ENCODE results near the gene BRF1. TPM values are rescaled to one million over a fixed set of nuclear protein-coding genes. Genes with fewer than 3 reads are reported as not detected.

BRF1 gene
- polyA plus RNA-seq, 1 of the 3 experiments (the other 2 are of a cell fraction) = 15.7 TPM

DNA sequence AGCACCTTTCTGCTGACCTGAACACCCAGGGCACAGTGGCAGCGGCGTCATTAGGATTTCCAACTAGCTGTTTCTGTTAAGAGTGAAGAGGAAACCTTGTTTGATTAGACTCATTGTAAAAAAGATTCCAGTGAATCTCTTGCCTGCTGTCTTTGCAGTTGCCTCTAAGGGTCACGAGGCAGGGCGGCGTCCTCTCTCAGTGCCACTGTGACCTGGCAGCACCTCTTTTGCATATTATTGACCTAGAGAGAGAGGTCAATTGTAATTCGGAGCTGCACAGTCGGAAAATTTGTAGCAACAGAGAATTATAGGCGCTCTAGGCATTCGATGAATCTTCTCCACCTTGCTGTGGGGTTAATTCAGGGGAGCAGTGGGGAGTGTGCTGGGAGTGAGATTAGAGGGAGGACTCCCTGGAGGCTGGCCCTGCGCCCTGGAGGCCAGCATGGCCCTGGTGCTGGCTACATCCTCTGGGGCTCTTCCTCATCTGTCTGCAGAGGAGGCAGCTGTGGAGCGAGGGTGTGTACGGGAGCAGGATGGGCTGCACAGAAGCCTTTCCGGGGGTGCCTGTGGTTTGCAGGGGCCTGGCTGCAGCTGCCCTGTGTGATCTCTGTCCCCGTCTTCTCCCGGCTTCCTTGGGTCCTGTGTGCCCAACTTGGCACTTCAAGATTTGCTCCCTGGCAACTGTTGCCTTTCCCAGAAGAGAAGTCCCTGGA is 28.0 kb upstream of the BRF1 start:
- Histone ChIP-seq H3K4me1 (ENCODE audit: control insufficient read depth in 1 of 2, insufficient read depth in 2 of 2, low read depth in 1 of 2, low read length in 1 of 2) (peaks cover 0 to 57% of the 10 kb centered on the region in 2 experiments; a peak in 2 of 4 replicates), H4K20me1 (ENCODE audit: insufficient read depth) (peaks cover 46% of the 10 kb centered on the region), H3K4me2 (no peak overlapping the region), H3K4me3 (ENCODE audit: low read depth in 2 of 2, low read length in 1 of 2) (no peak overlapping the region), H3K9ac (no peak overlapping the region), H3K27me3 (ENCODE audit: insufficient read depth) (no peaks in the 10 kb centered on the region), H2AFZ (ENCODE audit: low read depth) (no peak overlapping the region), H3K9me3 (no peaks in the 10 kb centered on the region), H3F3A (replicated peaks; ENCODE audit: insufficient read depth) (no peaks in the 10 kb centered on the region), H3K9me2 (no peaks in the 10 kb centered on the region), H3K27ac (ENCODE audit: low read depth in 2 of 2, low read length in 1 of 2) (no peak overlapping the region; a peak in 1 of 4 replicates), H3K79me2 (ENCODE audit: insufficient read depth) (peaks cover 42% of the 10 kb centered on the region; the same call in 1 of the 2 replicates), H3K36me3 (replicated peaks in 1 of 2; ENCODE audit: control insufficient read depth in 1 of 2, insufficient read depth in 2 of 2, low read length in 1 of 2) (no peaks in the 10 kb centered on the region)
- peak; percentile 35 for DNase-seq
- WGBS (ENCODE audit: low lambda C conversion rate) = 93% methylated on average over 15 of the region's 15 CpGs
- TF ChIP-seq, protein P1, sequence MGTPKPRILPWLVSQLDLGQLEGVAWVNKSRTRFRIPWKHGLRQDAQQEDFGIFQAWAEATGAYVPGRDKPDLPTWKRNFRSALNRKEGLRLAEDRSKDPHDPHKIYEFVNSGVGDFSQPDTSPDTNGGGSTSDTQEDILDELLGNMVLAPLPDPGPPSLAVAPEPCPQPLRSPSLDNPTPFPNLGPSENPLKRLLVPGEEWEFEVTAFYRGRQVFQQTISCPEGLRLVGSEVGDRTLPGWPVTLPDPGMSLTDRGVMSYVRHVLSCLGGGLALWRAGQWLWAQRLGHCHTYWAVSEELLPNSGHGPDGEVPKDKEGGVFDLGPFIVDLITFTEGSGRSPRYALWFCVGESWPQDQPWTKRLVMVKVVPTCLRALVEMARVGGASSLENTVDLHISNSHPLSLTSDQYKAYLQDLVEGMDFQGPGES (IDR thresholded peaks at IDR 0.05; ENCODE audit: low read depth, low read length) = no peak
- TF ChIP-seq RXRA (IDR thresholded peaks at IDR 0.05; ENCODE audit: borderline replicate concordance, low read depth) = no peak
- no peak for TF ChIP-seq SIN3A (IDR thresholded peaks at IDR 0.05; ENCODE audit: borderline replicate concordance, low read depth, low read length)
- TF ChIP-seq RFX5 (IDR thresholded peaks at IDR 0.05; ENCODE audit: low read length) = no peak
- TF ChIP-seq NFIC (IDR thresholded peaks at IDR 0.05; ENCODE audit: borderline replicate concordance) = no peak
- no peak for TF ChIP-seq FOXM1 (IDR thresholded peaks at IDR 0.05; ENCODE audit: low read depth)
- no peak for TF ChIP-seq GATA2 (CRISPR knock-in tag; IDR thresholded peaks at IDR 0.05)
- TF ChIP-seq, protein P2, sequence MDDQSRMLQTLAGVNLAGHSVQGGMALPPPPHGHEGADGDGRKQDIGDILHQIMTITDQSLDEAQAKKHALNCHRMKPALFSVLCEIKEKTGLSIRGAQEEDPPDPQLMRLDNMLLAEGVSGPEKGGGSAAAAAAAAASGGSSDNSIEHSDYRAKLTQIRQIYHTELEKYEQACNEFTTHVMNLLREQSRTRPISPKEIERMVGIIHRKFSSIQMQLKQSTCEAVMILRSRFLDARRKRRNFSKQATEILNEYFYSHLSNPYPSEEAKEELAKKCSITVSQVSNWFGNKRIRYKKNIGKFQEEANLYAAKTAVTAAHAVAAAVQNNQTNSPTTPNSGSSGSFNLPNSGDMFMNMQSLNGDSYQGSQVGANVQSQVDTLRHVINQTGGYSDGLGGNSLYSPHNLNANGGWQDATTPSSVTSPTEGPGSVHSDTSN (IDR thresholded peaks at IDR 0.05) = no peak
- TF ChIP-seq, protein P3, sequence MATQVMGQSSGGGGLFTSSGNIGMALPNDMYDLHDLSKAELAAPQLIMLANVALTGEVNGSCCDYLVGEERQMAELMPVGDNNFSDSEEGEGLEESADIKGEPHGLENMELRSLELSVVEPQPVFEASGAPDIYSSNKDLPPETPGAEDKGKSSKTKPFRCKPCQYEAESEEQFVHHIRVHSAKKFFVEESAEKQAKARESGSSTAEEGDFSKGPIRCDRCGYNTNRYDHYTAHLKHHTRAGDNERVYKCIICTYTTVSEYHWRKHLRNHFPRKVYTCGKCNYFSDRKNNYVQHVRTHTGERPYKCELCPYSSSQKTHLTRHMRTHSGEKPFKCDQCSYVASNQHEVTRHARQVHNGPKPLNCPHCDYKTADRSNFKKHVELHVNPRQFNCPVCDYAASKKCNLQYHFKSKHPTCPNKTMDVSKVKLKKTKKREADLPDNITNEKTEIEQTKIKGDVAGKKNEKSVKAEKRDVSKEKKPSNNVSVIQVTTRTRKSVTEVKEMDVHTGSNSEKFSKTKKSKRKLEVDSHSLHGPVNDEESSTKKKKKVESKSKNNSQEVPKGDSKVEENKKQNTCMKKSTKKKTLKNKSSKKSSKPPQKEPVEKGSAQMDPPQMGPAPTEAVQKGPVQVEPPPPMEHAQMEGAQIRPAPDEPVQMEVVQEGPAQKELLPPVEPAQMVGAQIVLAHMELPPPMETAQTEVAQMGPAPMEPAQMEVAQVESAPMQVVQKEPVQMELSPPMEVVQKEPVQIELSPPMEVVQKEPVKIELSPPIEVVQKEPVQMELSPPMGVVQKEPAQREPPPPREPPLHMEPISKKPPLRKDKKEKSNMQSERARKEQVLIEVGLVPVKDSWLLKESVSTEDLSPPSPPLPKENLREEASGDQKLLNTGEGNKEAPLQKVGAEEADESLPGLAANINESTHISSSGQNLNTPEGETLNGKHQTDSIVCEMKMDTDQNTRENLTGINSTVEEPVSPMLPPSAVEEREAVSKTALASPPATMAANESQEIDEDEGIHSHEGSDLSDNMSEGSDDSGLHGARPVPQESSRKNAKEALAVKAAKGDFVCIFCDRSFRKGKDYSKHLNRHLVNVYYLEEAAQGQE (IDR thresholded peaks at IDR 0.05; ENCODE audit: low read depth, low read length) = no peak
- TF ChIP-seq RAD21 (IDR thresholded peaks at IDR 0.05; ENCODE audit: low read length) = no peak
- TF ChIP-seq EP300 (IDR thresholded peaks at IDR 0.05; ENCODE audit: borderline replicate concordance in 1 of 2, low read depth in 1 of 2, low read length in 1 of 2) = no peak
- TF ChIP-seq GABPA (IDR thresholded peaks at IDR 0.05; ENCODE audit: low read depth) = no peak
- ChIA-PET CTCF (interaction anchor here (1.1 kb wide), 1 partner anchor 23 kb away, joined by 4 read pairs; no protein-coding TSS in a partner anchor), POLR2A (no interaction called here)

Measured in SK-N-SH (cell line).